A549 (cell line): ENCODE results near the gene ANO10. TPM values are rescaled to one million over a fixed set of nuclear protein-coding genes. Genes with fewer than 3 reads are reported as not detected.
"Not testable (repeated sequence)": the region's sequence is repeated elsewhere in the genome, so short reads cannot be mapped to it uniquely, and the experiment has no call there.

ENCODE experiments used
- ATAC-seq, 2 experiments: fragments of 200-7000 bp in 1 of 2; fragments of >200 bp in 1 of 2; cut with Nextera tagmentation in 1 of 2; cut with Tn5 transposase in 1 of 2; 3 replicates each; pipeline versions ENCODE4 v1.8.0 to v1.9.1; 2018 to 2020; ENCODE audit warnings: mild to moderate bottlenecking in 1 of 2, moderate library complexity in 1 of 2
- CTCF ChIA-PET: fragments of 300-600 bp; sonication (Branson Sonifier 250); formaldehyde crosslinking; extraction: SDS; loops from one replicate; lab custom pipeline; 2021; ENCODE audit warnings: antibody characterized with exemption, inconsistent platforms; lab: Yijun Ruan, JAX
- POLR2A ChIA-PET: fragments of 350-600 bp; formaldehyde crosslinking; extraction: SDS; loops from one replicate; lab custom pipeline; 2021; ENCODE audit warnings: antibody characterized with exemption, inconsistent platforms; lab: Yijun Ruan, JAX
- DNase-seq, 2 experiments: peaks; one replicate each; pipeline versions ENCODE4 v3.0.0 to v3.0.0-alpha.2; 2011 to 2016; ENCODE audit warnings: low read depth in 1 of 2, low spot score in 1 of 2
- FAIRE-seq: peaks from 2 replicates; lab custom pipeline; 2011; peaks lifted over from hg19 to GRCh38; lab: Jason Lieb, UNC
- H3K27ac ChIP-seq, 2 experiments: fragments of >200 bp; sonication (Bioruptor Twin); formaldehyde crosslinking; 3 replicates each; pipeline ENCODE4 v1.5.1; 2016 to 2017
- H3K4me1 ChIP-seq: fragments of >200 bp; sonication (Bioruptor Twin); formaldehyde crosslinking; 3 replicates; pipeline ENCODE4 v1.6.1; 2016
- H3K4me2 ChIP-seq: fragments of >200 bp; sonication (Bioruptor Twin); formaldehyde crosslinking; 3 replicates; pipeline ENCODE4 v1.6.1; 2016
- H3K4me3 ChIP-seq: fragments of >200 bp; sonication (Bioruptor Twin); formaldehyde crosslinking; 3 replicates; pipeline ENCODE4 v1.5.1; 2016
- H3K9me3 ChIP-seq: fragments of >200 bp; sonication (Bioruptor Twin); formaldehyde crosslinking; 3 replicates; pipeline ENCODE4 v1.6.1; 2016
- CBX2 ChIP-seq: fragments of 200-600 bp; sonication (generic); IDR thresholded peaks from 2 replicates; pipeline ENCODE4 v1.6.1; 2016; ENCODE audit warnings: low read depth, mild to moderate bottlenecking, borderline replicate concordance
- CBX8 ChIP-seq: fragments of 200-600 bp; sonication (generic); IDR thresholded peaks from 2 replicates; pipeline ENCODE4 v1.6.1; 2016
- CHD2 ChIP-seq: fragments of 150-350 bp; IDR thresholded peaks from 2 replicates; pipeline ENCODE4 v1.6.1; 2014; ENCODE audit warnings: low read length; ENCODE audit not compliant: partially characterized antibody
- FOSB ChIP-seq: fragments of 250-450 bp; sonication (Bioruptor Pico); IDR thresholded peaks from 2 replicates; pipeline ENCODE4 v1.5.0; 2020; ENCODE audit warnings: mild to moderate bottlenecking, moderate library complexity
- FOSL2 ChIP-seq, 2 experiments: fragments of 450-650 bp in 1 of 2; fragments of >200 bp in 1 of 2; sonication (Bioruptor Twin) in 1 of 2; formaldehyde crosslinking; IDR thresholded peaks; 2 replicates each; pipeline versions ENCODE4 v1.5.0 to v1.6.1; 2016 to 2020; ENCODE audit warnings: mild to moderate bottlenecking in 1 of 2, moderate library complexity in 1 of 2
- FOXS1 ChIP-seq: fragments of 250-450 bp; sonication (Bioruptor Pico); IDR thresholded peaks from 2 replicates; pipeline ENCODE4 v1.5.0; 2020; ENCODE audit warnings: mild to moderate bottlenecking, moderate library complexity
- HOXA7 ChIP-seq: fragments of 250-450 bp; sonication (Bioruptor Pico); IDR thresholded peaks from 2 replicates; pipeline ENCODE4 v1.5.0; 2020; ENCODE audit warnings: mild to moderate bottlenecking, moderate library complexity
- JUN ChIP-seq, 2 experiments: fragments of >200 bp; sonication (Bioruptor Twin); formaldehyde crosslinking; IDR thresholded peaks; 2 replicates in 1 of 2; 3 replicates in 1 of 2; pipeline ENCODE4 v1.6.1; 2016 to 2017
- MAFK ChIP-seq: fragments of 450-650 bp; IDR thresholded peaks from 2 replicates; pipeline ENCODE4 v1.6.1; 2014; ENCODE audit not compliant: partially characterized antibody
- MAZ ChIP-seq: fragments of 150-350 bp; IDR thresholded peaks from 2 replicates; pipeline ENCODE4 v1.6.1; 2014; ENCODE audit warnings: antibody characterized with exemption, low read depth, low read length, borderline replicate concordance
- NR3C1 ChIP-seq: fragments of >200 bp; sonication (Bioruptor Twin); formaldehyde crosslinking; IDR thresholded peaks from 3 replicates; pipeline ENCODE4 v1.6.1; 2017
- PHF8 ChIP-seq: fragments of 200-600 bp; sonication (generic); IDR thresholded peaks from 2 replicates; pipeline ENCODE4 v1.6.1; 2016; ENCODE audit warnings: low read depth, mild to moderate bottlenecking, antibody characterized with exemption, moderate library complexity, borderline replicate concordance
- RAD21 ChIP-seq, 2 experiments: fragments of >200 bp in 1 of 2; sonication (Bioruptor Twin) in 1 of 2; formaldehyde crosslinking in 1 of 2; IDR thresholded peaks in 1 of 2; conservative IDR thresholded peaks in 1 of 2; 2 replicates in 1 of 2; 3 replicates in 1 of 2; pipeline ENCODE4 v1.6.1; 2012 to 2018; ENCODE audit warnings: inconsistent platforms in 1 of 2
- SREBF2 ChIP-seq: fragments of 450-650 bp; IDR thresholded peaks from 2 replicates; pipeline ENCODE4 v1.6.1; 2014; ENCODE audit warnings: mild to moderate bottlenecking, moderate library complexity
- TFCP2L1 ChIP-seq: fragments of 250-450 bp; sonication (Bioruptor Pico); IDR thresholded peaks from 2 replicates; pipeline ENCODE4 v1.5.0; 2021; ENCODE audit warnings: mild to moderate bottlenecking
- ZFP36 ChIP-seq: fragments of 450-650 bp; IDR thresholded peaks from 2 replicates; pipeline ENCODE4 v1.6.1; 2014; ENCODE audit warnings: borderline replicate concordance; ENCODE audit not compliant: partially characterized antibody
- ZNF302 ChIP-seq: fragments of 250-450 bp; sonication (Bioruptor Pico); IDR thresholded peaks from 2 replicates; pipeline ENCODE4 v1.9.0; 2021; ENCODE audit warnings: inconsistent platforms, mild to moderate bottlenecking, moderate library complexity
- WGBS: methylation state at CpG from one replicate; pipeline ENCODE4 v1.1.6; 2017; ENCODE audit errors: missing lambda C conversion rate; 5-methylcytosine and 5-hydroxymethylcytosine counted together
- polyA plus RNA-seq, 4 experiments: library from polyadenylated mRNA; depleted of rRNA in 3 of 4; stranded (reverse); fragments of >200 nt; fragmentation: RNase III in 1 of 4; extraction: RNeasy Plus Mini Kit Qiagen cat#74134 plus additional on column Dnase treatment in 1 of 4; gene quantifications; 2 replicates in 3 of 4; 3 replicates in 1 of 4; pipeline ENCODE4 v1.2.3, GENCODE V29; 2011 to 2017
- TF ChIP-seq, protein P1 (sequence below): fragments of >200 bp; sonication (Bioruptor Twin); formaldehyde crosslinking; IDR thresholded peaks from 2 replicates; pipeline ENCODE4 v1.6.1; 2016
- TF ChIP-seq, protein P2 (sequence below): fragments of >200 bp; sonication (Bioruptor Twin); formaldehyde crosslinking; IDR thresholded peaks from 3 replicates; pipeline ENCODE4 v1.6.1; 2016
- TF ChIP-seq, protein P3 (sequence below): fragments of 150-350 bp; IDR thresholded peaks from 2 replicates; pipeline ENCODE4 v1.6.1; 2014; ENCODE audit warnings: low read depth, mild to moderate bottlenecking, low read length

ANO10 gene
- polyA plus RNA-seq, 2 of the 4 experiments (the other 2 are of a cell fraction): 20.0 to 22.8 TPM

DNA sequence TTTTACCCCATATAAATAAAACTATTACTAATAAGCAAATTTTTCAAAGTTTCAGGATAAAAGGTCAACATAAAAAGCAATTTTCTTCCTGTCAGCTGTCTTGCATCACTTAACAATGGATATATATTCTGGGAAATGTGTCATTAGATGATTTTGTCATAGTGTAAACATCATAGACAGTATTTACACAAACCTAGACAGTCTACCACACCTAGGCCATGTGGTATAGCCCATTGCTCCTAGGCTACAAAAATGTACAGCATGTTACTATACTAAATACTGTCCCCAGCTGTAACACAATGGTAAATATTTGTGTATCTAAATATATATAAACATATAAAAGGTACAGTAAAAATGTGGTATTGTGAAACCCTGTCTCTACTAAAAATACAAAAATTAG, 156.7 kb downstream of the ANO10 start:
- Histone ChIP-seq H3K9me3 (no peaks in the 10 kb centered on the region), H3K4me3 (no peak overlapping the region), H3K27ac (no peak overlapping the region), H3K4me1 (peaks cover 9% of the 10 kb centered on the region; the same call in 2 of the 3 replicates), H3K4me2 (peak overlapping the region; percentile 12; the same call in 2 of the 3 replicates)
- POLR2A ChIA-PET: no interaction called here
- ATAC-seq (no peak), FAIRE-seq (no peak), DNase-seq (peak in 1 of 2 experiments; percentile 14)
- CTCF ChIA-PET: no interaction called here
- no peak for TF ChIP-seq HOXA7 (CRISPR knock-in tag)

DNA sequence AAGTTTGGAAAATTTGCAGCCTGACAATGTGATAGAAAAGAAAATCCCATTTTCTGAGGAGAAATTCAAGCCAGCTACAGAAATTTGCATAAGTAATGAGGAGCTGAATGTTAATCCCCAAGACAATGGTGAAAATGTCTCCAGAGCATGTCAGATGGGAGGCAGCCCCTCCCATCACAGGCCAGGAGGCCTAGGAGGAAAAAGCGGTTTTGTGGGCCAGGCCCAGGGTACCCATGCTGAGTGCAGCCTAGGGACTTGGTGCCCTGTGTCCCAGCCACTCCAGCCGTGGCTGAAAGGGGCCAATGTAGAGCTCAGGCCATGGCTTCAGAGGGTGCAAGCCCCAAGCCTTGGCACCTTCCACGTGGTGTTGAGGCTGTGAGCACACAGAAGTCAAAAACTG, 159.2 kb downstream of the ANO10 start:
- H3K4me3 ChIP-seq, CTCF ChIA-PET, H3K9me3 ChIP-seq, H3K4me2 ChIP-seq, H3K4me1 ChIP-seq, FAIRE-seq, POLR2A ChIA-PET, H3K27ac ChIP-seq, DNase-seq, ATAC-seq: not testable (repeated sequence)
- 72% methylated on average over 3 of the region's 3 CpGs for whole genome bisulfite sequencing
- peak; percentile 8 for TF ChIP-seq ZFP36

DNA sequence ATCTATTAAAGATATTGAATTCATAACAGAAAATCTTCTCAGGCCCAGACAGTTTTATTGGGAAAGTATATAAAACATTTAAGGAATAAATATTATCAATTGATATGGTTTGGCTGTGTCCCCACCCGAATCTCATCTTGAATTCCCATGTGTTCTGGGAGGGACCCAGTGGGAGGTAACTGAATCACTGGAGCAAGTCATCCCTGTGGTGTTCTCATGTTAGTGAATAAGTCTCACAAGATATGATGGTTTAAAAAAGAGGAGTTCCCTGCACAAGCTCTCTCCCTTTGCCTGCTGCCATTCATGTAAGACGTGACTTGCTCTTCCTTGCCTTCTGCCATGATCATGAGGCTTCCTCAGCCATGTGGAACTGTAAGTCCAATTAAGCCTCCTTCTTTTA, 160.5 kb downstream of the ANO10 start:
- POLR2A ChIA-PET: no interaction called here
- TF ChIP-seq, protein P1, sequence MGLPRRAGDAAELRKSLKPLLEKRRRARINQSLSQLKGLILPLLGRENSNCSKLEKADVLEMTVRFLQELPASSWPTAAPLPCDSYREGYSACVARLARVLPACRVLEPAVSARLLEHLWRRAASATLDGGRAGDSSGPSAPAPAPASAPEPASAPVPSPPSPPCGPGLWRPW: no peak
- no peak for TF ChIP-seq FOXS1 (CRISPR knock-in tag)
- Histone ChIP-seq H3K4me2 (no peak overlapping the region), H3K27ac (no peak overlapping the region), H3K4me3 (no peak overlapping the region), H3K4me1 (peaks cover 9% of the 10 kb centered on the region; the same call in 2 of the 3 replicates), H3K9me3 (no peaks in the 10 kb centered on the region)
- ATAC-seq (no peak), FAIRE-seq (no peak), DNase-seq (no peak)
- CTCF ChIA-PET: no interaction called here
- WGBS: 89% methylated on average over 2 of the region's 2 CpGs

DNA sequence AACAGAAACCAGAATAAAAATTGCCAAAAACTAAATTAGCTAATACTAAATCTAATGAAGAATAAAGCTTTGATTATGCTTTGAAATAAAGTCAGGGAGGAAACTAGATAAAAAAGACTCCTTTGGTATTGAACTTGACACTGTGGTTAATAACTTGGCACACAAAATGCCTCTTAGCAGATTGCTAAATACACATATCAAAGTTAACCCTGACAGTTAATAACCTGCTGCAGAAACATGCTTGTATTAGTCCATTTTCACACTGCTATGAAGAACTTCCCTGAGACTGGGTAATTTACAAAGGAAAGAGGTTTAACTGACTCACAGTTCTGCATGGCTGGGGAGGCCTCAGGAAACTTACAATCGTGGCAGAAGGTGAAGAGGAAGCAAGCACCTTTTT, 164.8 kb downstream of the ANO10 start:
- FAIRE-seq, POLR2A ChIA-PET, CTCF ChIA-PET, H3K9me3 ChIP-seq, H3K4me3 ChIP-seq, DNase-seq, H3K27ac ChIP-seq, H3K4me2 ChIP-seq, ATAC-seq, H3K4me1 ChIP-seq: not testable (repeated sequence)
- WGBS: 85% methylated on average over 1 of the region's 1 CpG

DNA sequence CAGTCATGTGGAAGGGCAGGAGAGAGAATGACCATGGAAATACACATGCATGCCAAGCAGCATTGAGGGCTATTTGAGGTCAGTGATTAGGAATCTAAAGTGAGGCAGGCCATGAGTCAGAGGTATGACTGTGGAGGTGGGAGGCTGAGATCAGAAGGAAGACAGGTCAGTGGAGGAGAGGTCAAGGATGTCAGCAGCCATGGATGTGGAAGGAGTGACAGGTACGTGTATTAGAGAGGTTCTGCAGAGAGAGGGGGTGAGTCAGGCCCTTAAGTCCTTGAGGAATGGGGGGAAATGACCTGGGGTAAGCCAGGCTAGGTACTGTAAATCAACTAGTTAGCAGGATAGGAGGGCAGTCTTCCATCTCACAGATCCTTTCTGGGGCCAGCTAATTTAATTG, 166.6 kb downstream of the ANO10 start:
- Histone ChIP-seq H3K9me3 (no peaks in the 10 kb centered on the region), H3K27ac (no peak overlapping the region), H3K4me2 (no peak overlapping the region), H3K4me1 (peaks cover 8% of the 10 kb centered on the region), H3K4me3 (no peak overlapping the region)
- FAIRE-seq (no peak), ATAC-seq (peak; percentile 66 to 82; a peak in 5 of 6 replicates), DNase-seq (peak; percentile 4 to 30)
- CTCF ChIA-PET: no interaction called here
- TF ChIP-seq JUN (IDR thresholded peaks at IDR 0.05) (no peak), CBX8 (no peak), MAZ (no peak), CBX2 (no peak), FOSL2 (IDR thresholded peaks at IDR 0.05) (no peak), FOSL2 (CRISPR knock-in tag; IDR thresholded peaks at IDR 0.05) (0 out of 2 replicates have a peak, but pooled peaks have one; percentile 7)
- WGBS: 35% methylated on average over 1 of the region's 1 CpG
- POLR2A ChIA-PET: no interaction called here

DNA sequence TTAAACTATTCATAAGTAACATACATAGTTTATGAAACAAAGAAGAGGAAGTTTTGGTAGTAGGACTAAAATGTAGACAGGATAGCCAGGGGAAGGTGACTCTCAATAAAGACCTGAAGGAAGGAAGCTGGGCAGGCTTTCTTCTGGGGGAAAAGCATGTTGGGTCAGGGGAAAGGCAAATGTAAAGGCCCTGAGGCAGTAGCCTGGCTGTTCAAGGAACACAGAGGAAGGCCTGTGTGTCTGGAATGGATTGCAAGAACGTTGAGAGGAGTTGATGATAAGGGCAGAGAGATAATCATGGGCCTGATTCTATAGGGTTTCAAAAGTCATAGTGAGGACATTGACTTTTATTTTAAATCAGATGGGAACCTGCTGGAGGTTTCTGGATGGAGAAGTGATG, 167.8 kb downstream of the ANO10 start:
- no peaks in the 10 kb centered on the region for H3K9me3 ChIP-seq
- no peak overlapping the region for H3K27ac ChIP-seq
- ChIA-PET POLR2A (no interaction called here), CTCF (no interaction called here)
- no peak overlapping the region for H3K4me2 ChIP-seq
- no peak overlapping the region for H3K4me3 ChIP-seq
- FAIRE-seq (no peak), ATAC-seq (no peak), DNase-seq (no peak)
- peaks cover 8% of the 10 kb centered on the region for H3K4me1 ChIP-seq
- WGBS: 37% methylated on average over 1 of the region's 1 CpG
- no peak for TF ChIP-seq HOXA7 (CRISPR knock-in tag)
- TF ChIP-seq, protein P2, sequence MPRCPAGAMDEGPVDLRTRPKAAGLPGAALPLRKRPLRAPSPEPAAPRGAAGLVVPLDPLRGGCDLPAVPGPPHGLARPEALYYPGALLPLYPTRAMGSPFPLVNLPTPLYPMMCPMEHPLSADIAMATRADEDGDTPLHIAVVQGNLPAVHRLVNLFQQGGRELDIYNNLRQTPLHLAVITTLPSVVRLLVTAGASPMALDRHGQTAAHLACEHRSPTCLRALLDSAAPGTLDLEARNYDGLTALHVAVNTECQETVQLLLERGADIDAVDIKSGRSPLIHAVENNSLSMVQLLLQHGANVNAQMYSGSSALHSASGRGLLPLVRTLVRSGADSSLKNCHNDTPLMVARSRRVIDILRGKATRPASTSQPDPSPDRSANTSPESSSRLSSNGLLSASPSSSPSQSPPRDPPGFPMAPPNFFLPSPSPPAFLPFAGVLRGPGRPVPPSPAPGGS: no peak
- TF ChIP-seq CHD2: no peak
- no peak for TF ChIP-seq ZNF302
- TF ChIP-seq, protein P1: no peak
- no peak for TF ChIP-seq NR3C1
- TF ChIP-seq FOSB (CRISPR knock-in tag): no peak
- TF ChIP-seq, protein P3, sequence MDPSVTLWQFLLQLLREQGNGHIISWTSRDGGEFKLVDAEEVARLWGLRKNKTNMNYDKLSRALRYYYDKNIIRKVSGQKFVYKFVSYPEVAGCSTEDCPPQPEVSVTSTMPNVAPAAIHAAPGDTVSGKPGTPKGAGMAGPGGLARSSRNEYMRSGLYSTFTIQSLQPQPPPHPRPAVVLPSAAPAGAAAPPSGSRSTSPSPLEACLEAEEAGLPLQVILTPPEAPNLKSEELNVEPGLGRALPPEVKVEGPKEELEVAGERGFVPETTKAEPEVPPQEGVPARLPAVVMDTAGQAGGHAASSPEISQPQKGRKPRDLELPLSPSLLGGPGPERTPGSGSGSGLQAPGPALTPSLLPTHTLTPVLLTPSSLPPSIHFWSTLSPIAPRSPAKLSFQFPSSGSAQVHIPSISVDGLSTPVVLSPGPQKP: no peak
- no peak for TF ChIP-seq RAD21 (conservative IDR thresholded peaks at IDR 0.05 in 1 of 2, IDR thresholded peaks at IDR 0.05 in 1 of 2)
- TF ChIP-seq SREBF2: no peak
- TF ChIP-seq PHF8: no peak
- TF ChIP-seq MAFK: no peak
- no peak for TF ChIP-seq TFCP2L1 (CRISPR knock-in tag)
